Left hindlimb (tissue), 1 donor: Measurements from ENCODE around the gene GSDME.
A peak's percentile ranks its signal among the peaks of the same experiment; 100 is the strongest.

Source experiments
- DNase-seq: peaks from one replicate; pipeline ENCODE4 v3.0.0-alpha.2; 2018

Gene GSDME

GRCh38 chr7:24701261-24702235 is 55.7 kb downstream of the GSDME start:
- peak; percentile 61 for DNase-seq

- DNase-seq, result no peak
Observed at GRCh38 chr7:24700521-24701260, 56.6 kb downstream of the GSDME start.

- no peak for DNase-seq
Observed at GRCh38 chr7:24698531-24699266, 58.6 kb downstream of the GSDME start.

GRCh38 chr7:24697416-24697815 is 59.8 kb downstream of the GSDME start:
- DNase-seq, result no peak

- DNase-seq, result no peak
Observed at GRCh38 chr7:24692592-24692991, 64.7 kb downstream of the GSDME start.

GRCh38 chr7:24690251-24690650 is 67.0 kb downstream of the GSDME start:
- DNase-seq, result no peak

- no peak for DNase-seq
Observed at GRCh38 chr7:24685708-24686107, 71.6 kb downstream of the GSDME start.

- DNase-seq, result no peak
Observed at GRCh38 chr7:24670782-24671181, 86.5 kb downstream of the GSDME start.

GRCh38 chr7:24669971-24670591 is 87.2 kb downstream of the GSDME start:
- DNase-seq, result no peak

- DNase-seq, result no peak
Observed at GRCh38 chr7:24668927-24669635, 88.2 kb downstream of the GSDME start.

- DNase-seq, result no peak
Observed at GRCh38 chr7:24665564-24666294, 91.5 kb downstream of the GSDME start.

- DNase-seq, result no peak
Observed at GRCh38 chr7:24660546-24660945, 96.7 kb downstream of the GSDME start.

GRCh38 chr7:24659505-24659904 is 97.8 kb downstream of the GSDME start:
- no peak for DNase-seq

GRCh38 chr7:24657980-24658379 is 99.3 kb downstream of the GSDME start:
- no peak for DNase-seq

- no peak for DNase-seq
Observed at GRCh38 chr7:24656608-24657007, 100.7 kb downstream of the GSDME start.

- no peak for DNase-seq
Observed at GRCh38 chr7:24654305-24654704, 103.0 kb downstream of the GSDME start.

- DNase-seq, result no peak
Observed at GRCh38 chr7:24653316-24654085, 103.8 kb downstream of the GSDME start.

GRCh38 chr7:24652251-24652939 is 104.9 kb downstream of the GSDME start:
- DNase-seq, result no peak
